ENCODE results near the gene MKS1.

DNA sequence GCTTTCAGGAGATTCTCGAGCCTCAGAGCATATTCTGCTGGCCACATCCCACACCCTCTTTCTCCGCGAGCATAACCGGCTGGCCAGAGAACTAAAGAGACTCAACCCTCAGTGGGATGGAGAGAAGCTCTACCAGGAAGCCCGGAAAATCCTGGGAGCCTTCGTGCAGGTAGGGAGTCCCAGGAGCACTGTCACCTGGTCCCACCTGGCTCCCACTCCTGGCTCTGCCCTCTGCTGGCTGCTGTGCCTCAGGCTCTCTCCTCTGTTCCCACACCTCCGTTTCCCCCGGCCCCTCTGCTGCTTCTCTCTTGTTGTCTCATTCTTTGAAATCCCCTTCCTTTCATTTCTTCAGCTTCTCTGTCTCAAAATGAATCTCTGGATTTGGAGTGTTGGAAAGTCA is 35.7 kb upstream of the MKS1 start:
- TF ChIP-seq, protein P1, sequence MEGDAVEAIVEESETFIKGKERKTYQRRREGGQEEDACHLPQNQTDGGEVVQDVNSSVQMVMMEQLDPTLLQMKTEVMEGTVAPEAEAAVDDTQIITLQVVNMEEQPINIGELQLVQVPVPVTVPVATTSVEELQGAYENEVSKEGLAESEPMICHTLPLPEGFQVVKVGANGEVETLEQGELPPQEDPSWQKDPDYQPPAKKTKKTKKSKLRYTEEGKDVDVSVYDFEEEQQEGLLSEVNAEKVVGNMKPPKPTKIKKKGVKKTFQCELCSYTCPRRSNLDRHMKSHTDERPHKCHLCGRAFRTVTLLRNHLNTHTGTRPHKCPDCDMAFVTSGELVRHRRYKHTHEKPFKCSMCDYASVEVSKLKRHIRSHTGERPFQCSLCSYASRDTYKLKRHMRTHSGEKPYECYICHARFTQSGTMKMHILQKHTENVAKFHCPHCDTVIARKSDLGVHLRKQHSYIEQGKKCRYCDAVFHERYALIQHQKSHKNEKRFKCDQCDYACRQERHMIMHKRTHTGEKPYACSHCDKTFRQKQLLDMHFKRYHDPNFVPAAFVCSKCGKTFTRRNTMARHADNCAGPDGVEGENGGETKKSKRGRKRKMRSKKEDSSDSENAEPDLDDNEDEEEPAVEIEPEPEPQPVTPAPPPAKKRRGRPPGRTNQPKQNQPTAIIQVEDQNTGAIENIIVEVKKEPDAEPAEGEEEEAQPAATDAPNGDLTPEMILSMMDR (IDR thresholded peaks at IDR 0.05 in 4 of 5, conservative IDR thresholded peaks at IDR 0.05 in 1 of 5), result no peak
- TF ChIP-seq POLR2A (IDR thresholded peaks at IDR 0.05), result no peak

Data from gastrocnemius medialis (tissue), 4 donors.